Kasumi-1 (cell line): ENCODE results near the gene CTNNB1.
"Not testable (repeated sequence)": the region's sequence is repeated elsewhere in the genome, so short reads cannot be mapped to it uniquely, and the experiment has no call there.

ENCODE experiments used
- DNase-seq, 2 experiments: peaks; one replicate each; lab custom pipeline; 2025; lab: John Stamatoyannopoulos, UW

CTNNB1 gene

GRCh38 chr3:41258239-41258800, 59.0 kb downstream of the CTNNB1 start:
- no peak for DNase-seq

GRCh38 chr3:41259449-41260062, 60.3 kb downstream of the CTNNB1 start:
- no peak for DNase-seq

GRCh38 chr3:41260063-41260450, 60.8 kb downstream of the CTNNB1 start:
- DNase-seq: no peak

GRCh38 chr3:41265011-41265545, 65.8 kb downstream of the CTNNB1 start:
- DNase-seq: no peak

GRCh38 chr3:41265823-41266273, 66.5 kb downstream of the CTNNB1 start:
- DNase-seq: no peak

GRCh38 chr3:41267975-41268640, 68.8 kb downstream of the CTNNB1 start:
- no peak for DNase-seq

- DNase-seq: no peak
Observed at GRCh38 chr3:41272667-41273066, 73.4 kb downstream of the CTNNB1 start.

GRCh38 chr3:41274944-41275668, 75.8 kb downstream of the CTNNB1 start:
- no peak for DNase-seq

- DNase-seq: no peak
Observed at GRCh38 chr3:41276191-41276590, 76.9 kb downstream of the CTNNB1 start.

- no peak for DNase-seq
Observed at GRCh38 chr3:41277790-41278465, 78.6 kb downstream of the CTNNB1 start.

- not testable (repeated sequence) for DNase-seq
Observed at GRCh38 chr3:41284934-41285333, 85.6 kb downstream of the CTNNB1 start.

- peak; percentile 10 to 26 for DNase-seq
Observed at GRCh38 chr3:41286305-41286704, 87.0 kb downstream of the CTNNB1 start.

GRCh38 chr3:41288785-41289184, 89.5 kb downstream of the CTNNB1 start:
- no peak for DNase-seq
